Stimulated activated CD8-positive, alpha-beta memory T cell treated with anti-CD3 and anti-CD28 coated beads, Interleukin-4, amount 100 ng/mL, for 4 hours (primary cell): ENCODE data around the gene FAM168B.

Source experiments
- DNase-seq, 2 donors: peaks; one replicate each; pipeline ENCODE4 v3.0.0-alpha.2; 2020; ENCODE audit warnings: low read depth in 2 of 2, low spot score in 1 of 2

Gene FAM168B

GRCh38 chr2:131056204-131056931 lies 36.9 kb downstream of the FAM168B start:
- no peak for DNase-seq

GRCh38 chr2:131055169-131056065 lies 37.8 kb downstream of the FAM168B start:
- DNase-seq: no peak

GRCh38 chr2:131054488-131054887 lies 38.8 kb downstream of the FAM168B start:
- no peak for DNase-seq

- DNase-seq: no peak
These were observed 40.5 kb downstream of the FAM168B start for GRCh38 chr2:131052741-131053263.

- no peak for DNase-seq
These were observed 42.4 kb downstream of the FAM168B start for GRCh38 chr2:131050896-131051295.

- DNase-seq: no peak
These were observed 44.0 kb downstream of the FAM168B start for GRCh38 chr2:131049150-131049718.

GRCh38 chr2:131048641-131049040 lies 44.6 kb downstream of the FAM168B start:
- DNase-seq: no peak

GRCh38 chr2:131047920-131048560 lies 45.2 kb downstream of the FAM168B start:
- no peak for DNase-seq

GRCh38 chr2:131046918-131047652 lies 46.2 kb downstream of the FAM168B start:
- no peak for DNase-seq

GRCh38 chr2:131046028-131046917 lies 47.0 kb downstream of the FAM168B start:
- no peak for DNase-seq

GRCh38 chr2:131045286-131046027 lies 47.8 kb downstream of the FAM168B start:
- no peak for DNase-seq

GRCh38 chr2:131044757-131045150 lies 48.5 kb downstream of the FAM168B start:
- no peak for DNase-seq

- DNase-seq: no peak
These were observed 49.0 kb downstream of the FAM168B start for GRCh38 chr2:131044075-131044756.

GRCh38 chr2:131043199-131044074 lies 49.8 kb downstream of the FAM168B start:
- no peak for DNase-seq

- DNase-seq: no peak
These were observed 51.0 kb downstream of the FAM168B start for GRCh38 chr2:131042148-131042775.

GRCh38 chr2:131041402-131042147 lies 51.7 kb downstream of the FAM168B start:
- no peak for DNase-seq
